ENCODE measurements around the gene DDAH2.
A peak's percentile ranks its signal among the peaks of the same experiment; 100 is the strongest.

Gene DDAH2

DNA sequence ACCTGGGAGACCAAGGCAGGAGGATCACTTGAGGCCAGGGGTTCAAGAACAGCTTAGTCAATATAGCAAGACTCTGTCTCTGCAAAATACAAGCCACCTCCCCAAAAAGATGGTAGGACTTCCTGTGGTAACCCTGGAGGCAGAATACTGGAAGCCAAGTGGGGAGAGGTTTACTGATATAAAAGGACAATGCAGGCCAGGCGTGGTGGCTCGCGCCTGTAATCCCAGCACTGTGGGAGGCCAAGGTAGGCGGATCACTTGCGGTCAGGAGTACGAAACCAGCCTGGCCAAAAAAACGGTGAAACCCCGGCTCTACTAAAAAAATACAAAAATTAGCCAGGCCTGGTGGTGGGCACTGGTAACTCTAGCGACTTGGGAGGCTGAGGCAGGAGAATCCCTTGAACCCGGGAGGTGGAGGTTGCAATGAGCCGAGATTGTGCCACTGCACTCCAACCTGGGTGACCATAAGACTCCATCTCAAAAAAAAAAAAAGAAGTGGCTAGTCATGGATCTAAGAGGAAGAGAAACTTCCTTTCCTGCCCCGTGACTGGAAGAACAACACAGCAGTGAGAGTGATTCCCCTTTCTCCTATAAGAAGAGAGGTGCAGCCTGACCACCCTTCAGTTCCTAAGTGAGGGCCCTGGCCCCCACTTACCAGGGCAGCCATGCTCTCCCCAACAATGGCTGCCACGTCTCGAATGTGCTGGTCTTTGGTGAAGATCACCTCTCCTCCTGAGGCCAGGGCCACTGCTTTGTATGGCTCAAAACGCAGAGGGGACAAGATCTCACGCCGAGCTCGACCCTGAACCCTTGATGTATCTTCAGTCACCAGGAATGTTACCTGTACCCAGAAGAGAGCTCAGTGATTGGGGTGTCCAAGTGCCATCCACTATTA is 39.5 kb upstream of the DDAH2 start:
- Histone ChIP-seq H3K27me3 (ENCODE audit: control insufficient read depth, insufficient read depth, low read length) (no peaks in the 10 kb centered on the region), H3K36me3 (ENCODE audit: control insufficient read depth, insufficient read depth, low read length) (peaks cover 4% of the 10 kb centered on the region; the same call in 1 of the 2 replicates), H3K9ac (ENCODE audit: low read length) (no peak overlapping the region), H3K4me3 (ENCODE audit: low read depth, low read length) (no peak overlapping the region), H3K9me3 (ENCODE audit: control insufficient read depth, insufficient read depth, low read depth, low read length) (no peaks in the 10 kb centered on the region), H3K4me1 (ENCODE audit: control insufficient read depth, insufficient read depth, low read length) (peaks cover 6% of the 10 kb centered on the region; the same call in 1 of the 2 replicates), H3K27ac (ENCODE audit: low read depth, low read length) (no peak overlapping the region)

DNA sequence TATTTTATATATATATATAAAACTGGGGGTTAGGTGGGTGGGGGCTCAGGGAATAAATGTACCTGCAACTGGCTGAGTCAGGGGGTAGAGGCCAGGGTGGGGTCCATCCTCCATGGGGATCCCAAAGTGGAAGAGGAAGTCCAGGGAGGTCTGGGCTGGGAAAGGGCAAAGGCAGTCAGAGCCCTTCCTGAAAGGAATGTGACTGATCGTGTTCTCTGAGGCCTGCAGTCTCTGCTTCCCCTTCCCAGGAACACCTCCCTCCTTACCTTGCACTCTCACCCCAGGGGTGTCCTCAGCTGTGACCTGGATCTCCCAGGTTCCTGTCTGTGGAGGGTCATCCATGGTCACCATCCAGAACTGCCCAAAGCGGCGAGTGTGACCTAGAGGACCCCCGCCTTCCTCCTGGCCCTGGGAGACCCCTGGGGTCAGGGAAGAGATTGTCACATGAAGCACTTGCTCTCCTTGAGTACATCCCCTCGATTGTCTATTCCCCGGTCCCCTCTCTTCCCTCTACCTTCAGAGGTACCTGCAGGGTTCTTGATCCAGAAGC is 38.1 kb upstream of the DDAH2 start:
- Histone ChIP-seq H3K36me3 (ENCODE audit: control insufficient read depth, insufficient read depth, low read length) (peaks cover 13% of the 10 kb centered on the region; the same call in 1 of the 2 replicates), H3K9me3 (ENCODE audit: control insufficient read depth, insufficient read depth, low read depth, low read length) (no peaks in the 10 kb centered on the region), H3K9ac (ENCODE audit: low read length) (no peak overlapping the region), H3K4me1 (ENCODE audit: control insufficient read depth, insufficient read depth, low read length) (peaks cover 10% of the 10 kb centered on the region; the same call in 1 of the 2 replicates), H3K27me3 (ENCODE audit: control insufficient read depth, insufficient read depth, low read length) (no peaks in the 10 kb centered on the region), H3K27ac (ENCODE audit: low read depth, low read length) (no peak overlapping the region), H3K4me3 (ENCODE audit: low read depth, low read length) (no peak overlapping the region)

- no peak overlapping the region for H3K27ac ChIP-seq (ENCODE audit: low read depth, low read length)
- no peaks in the 10 kb centered on the region for H3K27me3 ChIP-seq (ENCODE audit: control insufficient read depth, insufficient read depth, low read length)
- no peaks in the 10 kb centered on the region for H3K9me3 ChIP-seq (ENCODE audit: control insufficient read depth, insufficient read depth, low read depth, low read length)
- H3K9ac ChIP-seq (ENCODE audit: low read length): peak overlapping the region; percentile 35
- peaks cover 10% of the 10 kb centered on the region; the same call in 1 of the 2 replicates for H3K4me1 ChIP-seq (ENCODE audit: control insufficient read depth, insufficient read depth, low read length)
- H3K36me3 ChIP-seq (ENCODE audit: control insufficient read depth, insufficient read depth, low read length): peaks cover 23% of the 10 kb centered on the region
- peak overlapping the region; percentile 55 for H3K4me3 ChIP-seq (ENCODE audit: low read depth, low read length)
Observed at GRCh38 chr6:31765910-31766794, 37.1 kb upstream of the DDAH2 start.

DNA sequence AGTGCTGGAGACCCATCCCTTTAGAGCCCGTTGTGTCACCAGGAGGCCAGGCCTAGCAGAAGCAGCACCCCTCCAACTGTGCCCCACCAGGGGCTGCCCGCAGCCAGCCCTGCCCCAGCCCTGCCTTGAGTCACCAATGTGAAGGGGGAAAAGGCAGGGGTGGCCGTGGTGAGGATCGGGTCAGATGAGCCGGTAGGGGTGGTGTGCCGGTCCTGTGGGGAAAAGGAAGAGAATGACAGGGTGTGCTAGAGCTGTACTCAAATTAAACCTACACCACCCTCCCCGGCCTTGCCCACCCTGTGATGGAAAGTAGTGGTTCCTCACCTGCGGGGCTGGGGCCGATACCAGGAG is 36.4 kb upstream of the DDAH2 start:
- Histone ChIP-seq H3K4me3 (ENCODE audit: low read depth, low read length) (peak overlapping the region; percentile 55; the same call in 1 of the 2 replicates), H3K36me3 (ENCODE audit: control insufficient read depth, insufficient read depth, low read length) (peaks cover 29% of the 10 kb centered on the region), H3K9me3 (ENCODE audit: control insufficient read depth, insufficient read depth, low read depth, low read length) (no peaks in the 10 kb centered on the region), H3K4me1 (ENCODE audit: control insufficient read depth, insufficient read depth, low read length) (peaks cover 10% of the 10 kb centered on the region; the same call in 1 of the 2 replicates), H3K9ac (ENCODE audit: low read length) (no peak overlapping the region), H3K27ac (ENCODE audit: low read depth, low read length) (no peak overlapping the region), H3K27me3 (ENCODE audit: control insufficient read depth, insufficient read depth, low read length) (no peaks in the 10 kb centered on the region)

DNA sequence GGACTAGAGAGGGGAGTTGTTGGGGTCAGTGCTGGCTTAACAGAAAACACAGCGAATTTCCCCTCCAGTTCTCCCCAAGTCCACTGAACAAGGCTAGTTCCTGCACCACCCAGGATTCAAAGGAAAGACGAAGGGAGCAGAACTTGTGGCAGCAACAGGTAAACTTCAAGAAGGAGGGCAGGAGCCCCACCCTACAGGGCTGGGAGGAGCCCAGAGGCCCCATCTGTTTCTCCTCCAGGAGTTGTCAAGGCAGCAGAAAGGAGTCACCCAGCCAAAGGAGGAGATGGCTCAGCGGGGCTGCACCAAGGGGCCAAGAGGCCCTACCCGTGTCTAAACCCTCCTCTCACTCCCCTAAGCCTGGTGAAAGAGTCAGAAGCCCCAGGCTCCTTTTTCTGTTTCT is 35.1 kb upstream of the DDAH2 start:
- H3K27ac ChIP-seq (ENCODE audit: low read depth, low read length): no peak overlapping the region
- no peak overlapping the region for H3K4me3 ChIP-seq (ENCODE audit: low read depth, low read length)
- no peak overlapping the region for H3K9ac ChIP-seq (ENCODE audit: low read length)
- H3K4me1 ChIP-seq (ENCODE audit: control insufficient read depth, insufficient read depth, low read length): peaks cover 10% of the 10 kb centered on the region; the same call in 1 of the 2 replicates
- H3K36me3 ChIP-seq (ENCODE audit: control insufficient read depth, insufficient read depth, low read length): peaks cover 43% of the 10 kb centered on the region
- no peaks in the 10 kb centered on the region for H3K9me3 ChIP-seq (ENCODE audit: control insufficient read depth, insufficient read depth, low read depth, low read length)
- H3K27me3 ChIP-seq (ENCODE audit: control insufficient read depth, insufficient read depth, low read length): no peaks in the 10 kb centered on the region

- peaks cover 47% of the 10 kb centered on the region for H3K36me3 ChIP-seq (ENCODE audit: control insufficient read depth, insufficient read depth, low read length)
- no peaks in the 10 kb centered on the region for H3K27me3 ChIP-seq (ENCODE audit: control insufficient read depth, insufficient read depth, low read length)
- H3K4me3 ChIP-seq (ENCODE audit: low read depth, low read length): no peak overlapping the region
- peaks cover 10% of the 10 kb centered on the region; the same call in 1 of the 2 replicates for H3K4me1 ChIP-seq (ENCODE audit: control insufficient read depth, insufficient read depth, low read length)
- H3K9ac ChIP-seq (ENCODE audit: low read length): no peak overlapping the region
- no peak overlapping the region for H3K27ac ChIP-seq (ENCODE audit: low read depth, low read length)
- no peaks in the 10 kb centered on the region for H3K9me3 ChIP-seq (ENCODE audit: control insufficient read depth, insufficient read depth, low read depth, low read length)
Observed at GRCh38 chr6:31763619-31763940, 34.5 kb upstream of the DDAH2 start.

DNA sequence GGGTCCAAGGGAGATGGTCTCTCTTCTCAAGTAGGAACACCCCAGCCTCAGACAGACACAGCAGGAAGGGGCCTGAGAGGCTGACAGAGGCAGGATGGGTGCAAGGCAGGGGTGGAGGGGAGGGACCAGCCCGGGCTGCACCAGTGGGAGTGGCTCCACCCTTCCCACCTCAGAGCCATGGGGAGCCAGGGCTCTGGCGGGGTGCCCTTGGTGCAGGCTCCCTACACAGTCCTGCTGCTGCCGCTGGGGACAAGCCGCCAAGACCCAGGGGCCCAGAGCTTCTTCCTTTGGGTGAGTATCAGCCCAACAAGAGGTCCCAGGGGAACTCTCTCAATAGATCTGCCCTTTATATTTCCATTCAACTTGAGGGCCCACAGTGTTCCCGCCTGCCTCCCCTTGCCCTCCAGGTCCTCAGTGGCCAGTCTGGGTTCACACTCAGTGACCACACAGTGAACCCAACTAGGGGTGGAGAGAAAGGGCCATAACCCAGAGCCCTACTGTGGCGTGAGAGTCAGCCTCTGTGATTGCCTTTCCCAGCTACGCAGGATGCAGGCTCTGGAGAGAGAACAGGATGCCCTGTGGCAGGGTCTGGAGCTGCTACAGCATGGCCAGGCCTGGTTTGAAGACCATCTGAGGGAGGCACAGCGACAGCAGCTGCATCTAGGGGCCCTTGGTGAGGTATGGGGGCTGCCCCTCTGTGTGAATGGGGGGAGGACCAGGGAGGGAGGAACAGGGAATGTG is 33.9 kb upstream of the DDAH2 start:
- Histone ChIP-seq H3K4me1 (ENCODE audit: control insufficient read depth, insufficient read depth, low read length) (peaks cover 10% of the 10 kb centered on the region; the same call in 1 of the 2 replicates), H3K9ac (ENCODE audit: low read length) (no peak overlapping the region), H3K27me3 (ENCODE audit: control insufficient read depth, insufficient read depth, low read length) (no peaks in the 10 kb centered on the region), H3K4me3 (ENCODE audit: low read depth, low read length) (no peak overlapping the region), H3K27ac (ENCODE audit: low read depth, low read length) (no peak overlapping the region), H3K36me3 (ENCODE audit: control insufficient read depth, insufficient read depth, low read length) (peaks cover 52% of the 10 kb centered on the region), H3K9me3 (ENCODE audit: control insufficient read depth, insufficient read depth, low read depth, low read length) (no peaks in the 10 kb centered on the region)

- Histone ChIP-seq H3K9me3 (ENCODE audit: control insufficient read depth, insufficient read depth, low read depth, low read length) (no peaks in the 10 kb centered on the region), H3K4me1 (ENCODE audit: control insufficient read depth, insufficient read depth, low read length) (peaks cover 10% of the 10 kb centered on the region; the same call in 1 of the 2 replicates), H3K9ac (ENCODE audit: low read length) (no peak within 1 kb of the TSS), H3K36me3 (ENCODE audit: control insufficient read depth, insufficient read depth, low read length) (peaks cover 56% of the 10 kb centered on the region), H3K27ac (ENCODE audit: low read depth, low read length) (no peak within 1 kb of the TSS), H3K4me3 (ENCODE audit: low read depth, low read length) (no peak within 1 kb of the TSS), H3K27me3 (ENCODE audit: control insufficient read depth, insufficient read depth, low read length) (no peaks in the 10 kb centered on the region)
Observed at GRCh38 chr6:31762356-31762755, 33.3 kb upstream of the DDAH2 start, which contains the start of gene SAPCD1. TSS of gene SAPCD1 (plus strand) at chr6:31762656. CDS start at chr6:31763055, 399 bp downstream.

GRCh38 chr6:31761343-31761742 is 32.2 kb upstream of the DDAH2 start:
- Histone ChIP-seq H3K9ac (ENCODE audit: low read length) (no peak overlapping the region), H3K27me3 (ENCODE audit: control insufficient read depth, insufficient read depth, low read length) (no peaks in the 10 kb centered on the region), H3K27ac (ENCODE audit: low read depth, low read length) (no peak overlapping the region), H3K9me3 (ENCODE audit: control insufficient read depth, insufficient read depth, low read depth, low read length) (no peaks in the 10 kb centered on the region), H3K36me3 (ENCODE audit: control insufficient read depth, insufficient read depth, low read length) (peaks cover 56% of the 10 kb centered on the region), H3K4me1 (ENCODE audit: control insufficient read depth, insufficient read depth, low read length) (peaks cover 8% of the 10 kb centered on the region; the same call in 1 of the 2 replicates), H3K4me3 (ENCODE audit: low read depth, low read length) (no peak overlapping the region)

GRCh38 chr6:31760790-31761189 is 31.7 kb upstream of the DDAH2 start:
- H3K4me1 ChIP-seq (ENCODE audit: control insufficient read depth, insufficient read depth, low read length): peaks cover 4% of the 10 kb centered on the region; the same call in 1 of the 2 replicates
- no peak overlapping the region for H3K9ac ChIP-seq (ENCODE audit: low read length)
- H3K27ac ChIP-seq (ENCODE audit: low read depth, low read length): no peak overlapping the region
- no peaks in the 10 kb centered on the region for H3K9me3 ChIP-seq (ENCODE audit: control insufficient read depth, insufficient read depth, low read depth, low read length)
- no peaks in the 10 kb centered on the region for H3K27me3 ChIP-seq (ENCODE audit: control insufficient read depth, insufficient read depth, low read length)
- peaks cover 56% of the 10 kb centered on the region for H3K36me3 ChIP-seq (ENCODE audit: control insufficient read depth, insufficient read depth, low read length)
- H3K4me3 ChIP-seq (ENCODE audit: low read depth, low read length): no peak overlapping the region
